ENCODE measurements around the gene NRCAM. TPM values are rescaled to one million over a fixed set of nuclear protein-coding genes. Genes with fewer than 3 reads are reported as not detected.

NRCAM gene
- total and polyA plus RNA-seq, 2 of the 8 experiments (the other 6 are each of a cell fraction or from before 2014, with no cell fraction given): 2.7 to 3.8 TPM

- no peak for TF ChIP-seq CHD7 (IDR thresholded peaks at IDR 0.05; ENCODE audit: insufficient replicate concordance, low read length)
- TF ChIP-seq SRF (IDR thresholded peaks at IDR 0.05; ENCODE audit: low read depth, low read length): no peak
- no peak for TF ChIP-seq CREB1 (IDR thresholded peaks at IDR 0.05)
- no peak for TF ChIP-seq KDM5A (IDR thresholded peaks at IDR 0.05; ENCODE audit: low read length)
These were observed 152.9 kb downstream of the NRCAM start (continued) for GRCh38 chr7:108303332-108303731.

All from H1 (cell line).